ENCODE results near the gene NOTCH1.

DNA sequence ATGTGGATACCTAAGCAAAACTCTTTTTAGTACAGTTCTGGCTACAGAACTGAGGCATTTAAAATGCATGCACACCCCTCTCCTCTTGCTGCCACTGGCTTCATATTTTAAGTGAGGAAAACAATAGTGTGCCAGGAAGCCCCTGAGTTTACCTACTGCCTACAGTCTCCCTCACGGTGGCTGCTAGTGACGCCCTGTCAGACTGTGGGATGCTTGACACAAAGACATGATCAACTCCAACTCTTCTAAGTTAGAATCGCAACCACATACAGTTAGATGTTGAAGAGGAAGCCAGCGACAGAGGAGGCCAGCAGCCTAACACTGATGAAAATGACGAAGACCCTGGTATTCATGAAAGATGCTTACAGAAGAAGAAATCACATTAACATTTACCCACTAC lies 64.3 kb downstream of the NOTCH1 start:
- TF ChIP-seq POLR2A (IDR thresholded peaks at IDR 0.05; ENCODE audit: low read depth, low read length) (no peak), TAF1 (IDR thresholded peaks at IDR 0.05; ENCODE audit: borderline replicate concordance, low read depth, low read length) (no peak), POLR2AphosphoS5 (IDR thresholded peaks at IDR 0.05; ENCODE audit: low read depth, low read length) (no peak)

All from GM12892 (cell line).